ENCODE results near the gene EIF1B.

- TF ChIP-seq CTCF (IDR thresholded peaks at IDR 0.05; ENCODE audit: low read depth, low read length): no peak
- TF ChIP-seq EZH2phosphoT487 (IDR thresholded peaks at IDR 0.05; ENCODE audit: low read depth): no peak
Measured at GRCh38 chr3:40325465-40325864, 16.0 kb downstream of the EIF1B start.
